HCT116 (cell line): ENCODE measurements around the gene ABTB2.

Experiments used
- POLR2AphosphoS5 ChIP-seq: IDR thresholded peaks from 2 replicates; pipeline ENCODE4 v1.6.1; 2011; ENCODE audit warnings: mild to moderate bottlenecking, low read depth, low read length, moderate library complexity
- TF ChIP-seq, protein P1 (sequence below), 3 experiments: fragments of 200-600 bp in 1 of 3; sonication (generic) in 1 of 3; IDR thresholded peaks in 2 of 3; conservative IDR thresholded peaks in 1 of 3; 2 replicates each; pipeline ENCODE4 v1.5.1; 2012 to 2017; ENCODE audit warnings: low read depth in 2 of 3, low read length in 2 of 3, antibody characterized with exemption in 1 of 3, borderline replicate concordance in 1 of 3, control low read depth in 1 of 3, mild to moderate bottlenecking in 1 of 3, mixed read lengths in 1 of 3, mixed run types in 1 of 3, moderate library complexity in 1 of 3; ENCODE audit not compliant: insufficient read depth in 1 of 3

DNA sequence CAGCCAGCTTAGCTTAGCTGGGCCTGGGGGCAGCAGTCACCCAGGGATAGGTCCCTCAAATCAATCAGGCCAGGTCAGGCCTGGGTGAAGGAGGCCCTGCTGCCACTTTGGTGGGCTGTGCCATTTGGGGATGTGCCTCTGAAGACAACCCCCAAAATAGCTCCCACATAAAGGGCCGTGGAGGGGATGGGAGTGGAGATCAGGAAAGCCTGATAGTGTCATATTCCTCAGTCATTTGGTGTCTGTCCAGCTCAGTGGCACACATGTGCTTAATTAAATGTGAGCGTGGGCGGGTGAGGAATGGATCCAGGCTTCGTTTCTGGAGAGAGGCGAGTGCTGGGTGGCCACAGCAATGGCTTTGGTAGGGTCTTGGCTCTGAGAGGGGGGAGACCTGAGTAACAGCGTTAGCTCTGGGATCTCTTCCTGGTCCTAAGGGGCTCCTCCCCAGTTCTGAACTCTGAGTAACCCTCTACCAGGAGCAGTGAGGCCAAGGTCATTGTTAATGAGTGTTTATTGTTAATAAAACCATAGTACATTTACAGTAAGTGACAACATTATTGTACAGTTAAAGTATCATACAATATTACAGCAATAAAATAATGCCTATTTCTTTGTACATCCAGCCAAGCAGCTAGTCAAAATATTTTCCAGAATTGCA, 207.2 kb downstream of the ABTB2 start:
- no peak for TF ChIP-seq POLR2AphosphoS5
- TF ChIP-seq, protein P1, sequence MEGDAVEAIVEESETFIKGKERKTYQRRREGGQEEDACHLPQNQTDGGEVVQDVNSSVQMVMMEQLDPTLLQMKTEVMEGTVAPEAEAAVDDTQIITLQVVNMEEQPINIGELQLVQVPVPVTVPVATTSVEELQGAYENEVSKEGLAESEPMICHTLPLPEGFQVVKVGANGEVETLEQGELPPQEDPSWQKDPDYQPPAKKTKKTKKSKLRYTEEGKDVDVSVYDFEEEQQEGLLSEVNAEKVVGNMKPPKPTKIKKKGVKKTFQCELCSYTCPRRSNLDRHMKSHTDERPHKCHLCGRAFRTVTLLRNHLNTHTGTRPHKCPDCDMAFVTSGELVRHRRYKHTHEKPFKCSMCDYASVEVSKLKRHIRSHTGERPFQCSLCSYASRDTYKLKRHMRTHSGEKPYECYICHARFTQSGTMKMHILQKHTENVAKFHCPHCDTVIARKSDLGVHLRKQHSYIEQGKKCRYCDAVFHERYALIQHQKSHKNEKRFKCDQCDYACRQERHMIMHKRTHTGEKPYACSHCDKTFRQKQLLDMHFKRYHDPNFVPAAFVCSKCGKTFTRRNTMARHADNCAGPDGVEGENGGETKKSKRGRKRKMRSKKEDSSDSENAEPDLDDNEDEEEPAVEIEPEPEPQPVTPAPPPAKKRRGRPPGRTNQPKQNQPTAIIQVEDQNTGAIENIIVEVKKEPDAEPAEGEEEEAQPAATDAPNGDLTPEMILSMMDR (IDR thresholded peaks at IDR 0.05 in 2 of 3, conservative IDR thresholded peaks at IDR 0.05 in 1 of 3; ENCODE audit: borderline replicate concordance in 1 of 3, insufficient read depth in 1 of 3, low read depth in 2 of 3, low read length in 2 of 3), result no peak
